Caco-2 (cell line): Measurements from ENCODE around the gene PTPRN2. TPM values are rescaled to one million over a fixed set of nuclear protein-coding genes. Genes with fewer than 3 reads are reported as not detected.

ENCODE experiments used
- BruUV-seq: library from RNA; stranded (reverse); fragments of 400-500 nt; replicated peaks from 2 replicates; lab custom pipeline; 2021; lab: Mats Ljungman, UMichigan
- CTCF ChIA-PET: fragments of 300-600 bp; sonication (Branson Sonifier 250); formaldehyde crosslinking; loops from one replicate; lab custom pipeline; 2022; ENCODE audit warnings: antibody characterized with exemption; lab: Charles Lee
- POLR2A ChIA-PET: fragments of 300-600 bp; sonication (Branson Sonifier 250); formaldehyde crosslinking; loops from one replicate; lab custom pipeline; 2022; ENCODE audit warnings: antibody characterized with exemption; lab: Charles Lee
- DNase-seq, 2 experiments: peaks; one replicate each; pipeline versions ENCODE4 v3.0.0 to v3.0.0-alpha.2; 2020 to 2022
- H3K27me3 ChIP-seq: replicated peaks from 2 replicates; pipeline ENCODE4 v1.6.0; 2011; ENCODE audit warnings: low read length; ENCODE audit not compliant: control insufficient read depth, insufficient read depth
- H3K36me3 ChIP-seq: 2 replicates; pipeline ENCODE4 v1.5.1; 2011; ENCODE audit warnings: low read length; ENCODE audit not compliant: control insufficient read depth, insufficient read depth
- H3K4me1 ChIP-seq: fragments of 250-450 bp; sonication (Bioruptor Pico); 2 replicates; pipeline ENCODE4 v1.5.1; 2020; ENCODE audit warnings: mild to moderate bottlenecking
- H3K4me3 ChIP-seq: 2 replicates; pipeline ENCODE4 v1.5.1; 2011; ENCODE audit warnings: low read depth, mild to moderate bottlenecking, control low read depth, low read length
- H3K9me3 ChIP-seq: fragments of 250-450 bp; sonication (Bioruptor Pico); 2 replicates; pipeline ENCODE4 v1.5.1; 2020; ENCODE audit warnings: mild to moderate bottlenecking, moderate library complexity
- H3K27ac Mint-ChIP-seq: one replicate; pipeline ENCODE4 v1.8.0; 2022; ENCODE audit warnings: mixed read lengths; ENCODE audit not compliant: unreplicated experiment
- H3K27me3 Mint-ChIP-seq: one replicate; pipeline ENCODE4 v1.8.0; 2022; ENCODE audit warnings: mixed read lengths; ENCODE audit not compliant: insufficient read depth, unreplicated experiment
- H3K36me3 Mint-ChIP-seq: one replicate; pipeline ENCODE4 v1.8.0; 2022; ENCODE audit warnings: mild to moderate bottlenecking, mixed read lengths; ENCODE audit not compliant: insufficient read depth, unreplicated experiment
- H3K4me1 Mint-ChIP-seq: one replicate; pipeline ENCODE4 v1.8.0; 2022; ENCODE audit warnings: low read depth, mixed read lengths; ENCODE audit not compliant: unreplicated experiment
- H3K4me3 Mint-ChIP-seq: one replicate; pipeline ENCODE4 v1.8.0; 2022; ENCODE audit warnings: mild to moderate bottlenecking, moderate library complexity, mixed read lengths; ENCODE audit not compliant: unreplicated experiment
- H3K9me3 Mint-ChIP-seq: one replicate; pipeline ENCODE4 v1.8.0; 2022; ENCODE audit warnings: mixed read lengths; ENCODE audit not compliant: unreplicated experiment
- CTCF ChIP-seq, 2 experiments: fragments of 200-600 bp in 1 of 2; IDR thresholded peaks; 1 replicate in 1 of 2; 2 replicates in 1 of 2; pipeline versions ENCODE4 v1.5.1 to v1.8.0; 2011 to 2022; ENCODE audit warnings: antibody characterized with exemption in 1 of 2, control low read depth in 1 of 2, inconsistent platforms in 1 of 2, low read depth in 1 of 2, low read length in 1 of 2, mild to moderate bottlenecking in 1 of 2, moderate library complexity in 1 of 2; ENCODE audit not compliant: insufficient read depth in 1 of 2, severe bottlenecking in 1 of 2, unreplicated experiment in 1 of 2
- intact Hi-C: fragments of 100-400 bp; cut with micrococcal nuclease; formaldehyde crosslinking; loops from one replicate; pipeline ENCODE4 v1.10.0; 2022; ENCODE audit not compliant: unreplicated experiment
- total RNA-seq: library from RNA; stranded (reverse); gene quantifications from 2 replicates; pipeline ENCODE4 v1.2.3, GENCODE V29; 2022

Gene PTPRN2
- total RNA-seq, 1 experiment from 2014 or later = 1.4 TPM

GRCh38 chr7:158396982-158397862 is 190.4 kb downstream of the PTPRN2 start:
- TF ChIP-seq CTCF (IDR thresholded peaks at IDR 0.05; ENCODE audit: insufficient read depth in 1 of 2, low read depth in 1 of 2, low read length in 1 of 2, severe bottlenecking in 1 of 2, unreplicated experiment in 1 of 2) = no peak
- Mint-ChIP-seq H3K4me1 (peaks cover 11% of the 10 kb centered on the region), H3K27ac (peak overlapping the region; percentile 35), H3K27me3 (no peaks in the 10 kb centered on the region), H3K36me3 (no peaks in the 10 kb centered on the region), H3K9me3 (peaks cover 15% of the 10 kb centered on the region), H3K4me3 (no peak overlapping the region)
- H3K9me3 ChIP-seq = no peaks in the 10 kb centered on the region; the same call in 1 of the 2 replicates
- intact Hi-C loops = no loop called here
- ChIA-PET POLR2A (no interaction called here), CTCF (no interaction called here)
- H3K4me1 ChIP-seq = peaks cover 5% of the 10 kb centered on the region
- no peak for DNase-seq
- no peak overlapping the region for H3K4me3 ChIP-seq
- H3K27me3 ChIP-seq = no peaks in the 10 kb centered on the region
- BruUV-seq = no TSS peak
- no peaks in the 10 kb centered on the region for H3K36me3 ChIP-seq

GRCh38 chr7:158396301-158396905 is 191.2 kb downstream of the PTPRN2 start:
- POLR2A ChIA-PET = no interaction called here
- CTCF ChIA-PET = interaction anchor here (0.6 kb wide), 1 partner anchor 11 kb away, joined by 3 read pairs; no protein-coding TSS in a partner anchor
- no TSS peak for BruUV-seq
- no peaks in the 10 kb centered on the region for H3K27me3 ChIP-seq
- DNase-seq = no peak
- Mint-ChIP-seq H3K9me3 (peaks cover 15% of the 10 kb centered on the region), H3K4me3 (no peak overlapping the region), H3K36me3 (no peaks in the 10 kb centered on the region), H3K4me1 (peaks cover 11% of the 10 kb centered on the region), H3K27me3 (no peaks in the 10 kb centered on the region), H3K27ac (no peak overlapping the region)
- peaks cover 5% of the 10 kb centered on the region for H3K4me1 ChIP-seq
- no peak overlapping the region for H3K4me3 ChIP-seq
- TF ChIP-seq CTCF (IDR thresholded peaks at IDR 0.05; ENCODE audit: insufficient read depth in 1 of 2, low read depth in 1 of 2, low read length in 1 of 2, severe bottlenecking in 1 of 2, unreplicated experiment in 1 of 2) = no peak
- intact Hi-C loops = no loop called here
- H3K9me3 ChIP-seq = no peaks in the 10 kb centered on the region; the same call in 1 of the 2 replicates
- H3K36me3 ChIP-seq = no peaks in the 10 kb centered on the region

- DNase-seq = no peak
- Mint-ChIP-seq H3K27ac (no peak overlapping the region), H3K27me3 (no peaks in the 10 kb centered on the region), H3K9me3 (peaks cover 15% of the 10 kb centered on the region), H3K36me3 (no peaks in the 10 kb centered on the region), H3K4me3 (no peak overlapping the region), H3K4me1 (peaks cover 11% of the 10 kb centered on the region)
- TF ChIP-seq CTCF (IDR thresholded peaks at IDR 0.05; ENCODE audit: insufficient read depth in 1 of 2, low read depth in 1 of 2, low read length in 1 of 2, severe bottlenecking in 1 of 2, unreplicated experiment in 1 of 2) = no peak
- ChIA-PET CTCF (interaction anchor here (0.6 kb wide), 1 partner anchor 10 kb away, joined by 3 read pairs; no protein-coding TSS in a partner anchor), POLR2A (no interaction called here)
- H3K36me3 ChIP-seq = no peaks in the 10 kb centered on the region
- no TSS peak for BruUV-seq
- no peaks in the 10 kb centered on the region for H3K27me3 ChIP-seq
- H3K9me3 ChIP-seq = no peaks in the 10 kb centered on the region; the same call in 1 of the 2 replicates
- intact Hi-C loops = no loop called here
- peaks cover 5% of the 10 kb centered on the region for H3K4me1 ChIP-seq
- H3K4me3 ChIP-seq = no peak overlapping the region
These were observed 191.8 kb downstream of the PTPRN2 start for GRCh38 chr7:158395780-158396278.
